ENCODE data around the gene TMEM80.
"Not testable (repeated sequence)": the region's sequence is repeated elsewhere in the genome, so short reads cannot be mapped to it uniquely, and the experiment has no call there.

TMEM80 gene

DNA sequence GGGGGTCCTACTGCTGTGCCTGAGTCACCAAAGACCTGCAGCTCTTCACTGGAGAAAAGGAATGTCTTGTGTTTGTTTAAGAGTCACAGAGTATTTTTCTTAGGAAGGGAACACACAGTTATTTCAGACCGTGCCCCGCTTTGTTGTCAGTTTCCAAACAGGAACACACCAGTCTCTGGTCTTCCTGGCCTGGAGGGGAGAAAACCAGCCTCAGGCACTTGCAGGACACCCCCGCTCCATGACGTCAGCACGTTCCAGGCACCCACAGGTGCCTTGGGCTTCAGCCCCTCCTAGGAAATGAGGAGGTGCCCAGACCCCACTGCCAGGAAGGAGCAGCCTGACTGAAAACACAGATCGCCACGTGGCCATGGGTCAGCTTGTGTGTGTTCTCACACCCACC, 6.0 kb upstream of the TMEM80 start:
- Histone ChIP-seq H3K36me3 (ENCODE audit: low read depth) (peaks cover 41% of the 10 kb centered on the region), H3K4me1 (ENCODE audit: insufficient read depth, poor library complexity, severe bottlenecking) (peaks cover 13% of the 10 kb centered on the region), H3K4me3 (ENCODE audit: severe bottlenecking) (no peak overlapping the region), H3K27ac (ENCODE audit: poor library complexity, severe bottlenecking) (no peak overlapping the region), H3K9me3 (ENCODE audit: severe bottlenecking) (no peaks in the 10 kb centered on the region), H3K27me3 (ENCODE audit: insufficient read depth, poor library complexity, severe bottlenecking) (no peaks in the 10 kb centered on the region)
- ATAC-seq (ENCODE audit: low read depth) (no peak), DNase-seq (ENCODE audit: low spot score) (no peak)
- TF ChIP-seq CTCF (IDR thresholded peaks at IDR 0.05; ENCODE audit: poor library complexity, severe bottlenecking): no peak

GRCh38 chr11:690244-690643, 5.4 kb upstream of the TMEM80 start:
- Histone ChIP-seq H3K36me3 (ENCODE audit: low read depth) (peaks cover 37% of the 10 kb centered on the region), H3K4me1 (ENCODE audit: insufficient read depth, poor library complexity, severe bottlenecking) (peaks cover 13% of the 10 kb centered on the region)
- not testable (repeated sequence) for H3K9me3 ChIP-seq (ENCODE audit: severe bottlenecking); H3K27ac ChIP-seq (ENCODE audit: poor library complexity, severe bottlenecking); H3K27me3 ChIP-seq (ENCODE audit: insufficient read depth, poor library complexity, severe bottlenecking); ATAC-seq (ENCODE audit: low read depth); H3K4me3 ChIP-seq (ENCODE audit: severe bottlenecking); DNase-seq (ENCODE audit: low spot score)

DNA sequence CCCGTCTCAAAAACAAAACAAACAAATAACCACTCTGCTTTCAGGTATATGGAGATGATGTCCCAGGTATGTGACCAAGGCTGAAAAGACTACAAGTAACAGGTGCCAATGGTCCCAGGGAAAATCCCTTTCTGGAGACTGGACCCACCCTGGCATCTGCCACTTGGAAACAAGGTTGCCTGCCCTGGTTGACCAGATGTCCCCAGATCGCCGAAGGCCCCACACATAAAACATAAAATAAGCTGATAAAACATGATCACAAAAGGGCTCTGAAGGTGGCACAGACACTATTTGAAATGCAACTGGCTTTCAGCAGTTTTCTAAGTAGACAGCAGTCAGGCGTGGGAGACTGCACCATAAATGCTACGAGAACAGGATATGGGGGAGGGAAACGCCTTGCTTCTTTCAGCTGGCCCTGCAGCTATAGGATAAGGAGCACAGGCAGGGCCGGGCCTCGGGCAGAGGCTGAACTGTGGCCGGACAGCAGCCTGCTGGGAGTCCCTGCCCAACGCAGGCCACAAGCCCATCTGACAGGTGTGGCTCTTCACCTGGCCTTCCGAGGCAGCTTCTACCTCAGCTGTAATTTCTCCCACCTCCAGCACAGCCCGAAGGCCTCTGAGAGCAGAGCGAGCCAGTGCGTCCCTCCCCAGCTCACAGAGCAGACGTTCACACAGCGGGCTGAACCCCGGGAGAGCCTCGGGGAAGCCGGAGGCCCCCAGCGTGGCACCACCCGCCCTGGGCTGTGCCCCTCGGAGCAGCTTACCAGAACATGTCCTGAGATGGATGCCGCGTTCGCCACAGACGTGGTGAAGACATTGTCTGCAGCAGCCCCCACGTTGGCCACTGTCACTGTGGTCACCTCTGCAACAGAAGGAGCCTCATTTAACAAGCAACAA, 4.6 kb upstream of the TMEM80 start:
- DNase-seq (ENCODE audit: low spot score): no peak
- H3K9me3 ChIP-seq (ENCODE audit: severe bottlenecking): no peaks in the 10 kb centered on the region
- TF ChIP-seq CTCF (IDR thresholded peaks at IDR 0.05; ENCODE audit: poor library complexity, severe bottlenecking): no peak
- no peak overlapping the region for H3K4me3 ChIP-seq (ENCODE audit: severe bottlenecking)
- H3K27me3 ChIP-seq (ENCODE audit: insufficient read depth, poor library complexity, severe bottlenecking): no peaks in the 10 kb centered on the region
- peaks cover 30% of the 10 kb centered on the region for H3K36me3 ChIP-seq (ENCODE audit: low read depth)
- peaks cover 13% of the 10 kb centered on the region for H3K4me1 ChIP-seq (ENCODE audit: insufficient read depth, poor library complexity, severe bottlenecking)
- no peak overlapping the region for H3K27ac ChIP-seq (ENCODE audit: poor library complexity, severe bottlenecking)
- ATAC-seq (ENCODE audit: low read depth): no peak

DNA sequence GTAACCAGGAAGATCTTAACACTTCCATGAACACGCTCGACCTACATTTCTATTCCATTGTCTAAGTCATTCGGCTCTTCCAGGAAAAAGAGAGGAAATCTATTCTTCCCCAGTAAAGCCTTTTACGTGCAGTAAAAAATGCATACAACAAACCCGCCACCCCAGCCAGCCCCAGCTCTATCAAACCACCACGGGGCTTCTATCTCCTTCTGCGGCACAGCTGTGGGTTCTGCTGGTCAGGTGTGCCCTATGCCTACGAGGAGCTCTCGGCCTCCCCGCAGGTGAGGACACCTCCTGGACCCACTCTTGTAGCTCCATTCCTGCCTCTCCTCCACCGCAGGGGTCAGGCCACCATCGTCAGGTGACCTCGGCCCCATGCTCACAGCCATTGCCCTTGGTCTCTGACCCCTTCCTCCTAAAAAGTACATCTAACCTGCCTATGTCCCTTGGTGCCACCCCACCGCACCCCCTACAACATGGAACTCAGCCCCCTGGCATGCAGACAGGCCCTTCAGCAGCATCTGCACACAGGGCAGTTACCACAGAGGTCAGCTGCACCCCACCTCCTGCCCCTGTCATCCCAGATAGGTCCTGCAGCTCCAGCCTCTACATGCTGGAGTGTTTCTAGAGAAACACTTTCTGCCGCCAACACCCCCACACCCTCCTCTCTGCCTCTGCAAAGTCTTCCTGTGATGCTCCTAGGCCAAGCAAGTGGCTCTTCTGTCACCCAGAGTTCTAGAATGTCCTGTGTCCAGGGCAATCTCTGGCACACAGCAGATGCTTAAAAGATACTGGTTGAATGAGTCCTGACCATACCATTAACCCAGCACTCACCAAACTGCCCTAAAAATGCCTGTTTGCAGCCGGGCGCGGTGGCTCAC, 3.7 kb upstream of the TMEM80 start:
- no peak for ATAC-seq (ENCODE audit: low read depth)
- Histone ChIP-seq H3K36me3 (ENCODE audit: low read depth) (peaks cover 21% of the 10 kb centered on the region), H3K4me3 (ENCODE audit: severe bottlenecking) (no peak overlapping the region), H3K27me3 (ENCODE audit: insufficient read depth, poor library complexity, severe bottlenecking) (no peaks in the 10 kb centered on the region), H3K9me3 (ENCODE audit: severe bottlenecking) (no peaks in the 10 kb centered on the region), H3K27ac (ENCODE audit: poor library complexity, severe bottlenecking) (peak overlapping the region; percentile 92), H3K4me1 (ENCODE audit: insufficient read depth, poor library complexity, severe bottlenecking) (peaks cover 17% of the 10 kb centered on the region)
- no peak for TF ChIP-seq CTCF (IDR thresholded peaks at IDR 0.05; ENCODE audit: poor library complexity, severe bottlenecking)
- DNase-seq (ENCODE audit: low spot score): no peak

DNA sequence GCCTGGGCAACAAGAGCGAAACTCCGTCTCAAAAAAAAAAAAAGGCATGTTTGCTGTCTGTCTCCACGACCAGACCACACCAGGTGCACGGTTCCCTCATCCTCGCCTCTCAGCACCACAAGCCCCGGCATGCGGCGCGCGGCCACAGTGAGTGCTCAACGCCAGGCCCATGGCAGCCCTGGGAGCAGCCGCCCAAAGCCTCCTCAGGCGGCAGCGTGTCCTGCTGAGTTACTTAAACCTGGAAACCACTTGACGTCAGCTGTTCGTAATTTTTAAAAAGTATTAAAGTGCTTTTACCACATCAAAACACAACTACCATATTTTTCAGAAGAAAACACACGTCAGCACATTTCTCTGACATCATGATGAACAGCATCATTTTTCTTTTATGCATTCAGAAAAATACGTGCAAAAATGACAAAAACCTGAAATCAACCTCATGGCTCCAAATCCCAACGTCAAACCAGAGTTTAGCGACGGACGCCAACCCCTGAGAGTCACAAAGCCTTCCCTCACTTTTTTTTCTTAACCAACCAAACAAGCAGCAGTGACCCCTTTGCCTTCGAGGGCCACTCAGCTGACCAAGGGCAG, 2.7 kb upstream of the TMEM80 start:
- H3K4me3 ChIP-seq (ENCODE audit: severe bottlenecking): peak overlapping the region; percentile 8
- DNase-seq (ENCODE audit: low spot score): no peak
- H3K4me1 ChIP-seq (ENCODE audit: insufficient read depth, poor library complexity, severe bottlenecking): peaks cover 25% of the 10 kb centered on the region
- TF ChIP-seq CTCF (IDR thresholded peaks at IDR 0.05; ENCODE audit: poor library complexity, severe bottlenecking): no peak
- peaks cover 13% of the 10 kb centered on the region for H3K36me3 ChIP-seq (ENCODE audit: low read depth)
- H3K27ac ChIP-seq (ENCODE audit: poor library complexity, severe bottlenecking): peak overlapping the region; percentile 92
- no peak for ATAC-seq (ENCODE audit: low read depth)
- no peaks in the 10 kb centered on the region for H3K9me3 ChIP-seq (ENCODE audit: severe bottlenecking)
- H3K27me3 ChIP-seq (ENCODE audit: insufficient read depth, poor library complexity, severe bottlenecking): no peaks in the 10 kb centered on the region

All from RWPE2 (cell line).